OCI-LY3 (cell line): Measurements from ENCODE around the gene PIK3R6.

Experiments
- CTCF ChIP-seq: fragments of 200-600, 300-600 bp; sonication (generic); IDR thresholded peaks from 2 replicates; pipeline ENCODE4 v1.5.1; 2014; ENCODE audit warnings: antibody characterized with exemption, low read length, low read depth
- EZH2phosphoT487 ChIP-seq: fragments of 200-600 bp; shearing (Covaris generic); IDR thresholded peaks from 2 replicates; pipeline ENCODE4 v1.6.1; 2018; ENCODE audit warnings: antibody characterized with exemption, mixed run types, low read depth

DNA sequence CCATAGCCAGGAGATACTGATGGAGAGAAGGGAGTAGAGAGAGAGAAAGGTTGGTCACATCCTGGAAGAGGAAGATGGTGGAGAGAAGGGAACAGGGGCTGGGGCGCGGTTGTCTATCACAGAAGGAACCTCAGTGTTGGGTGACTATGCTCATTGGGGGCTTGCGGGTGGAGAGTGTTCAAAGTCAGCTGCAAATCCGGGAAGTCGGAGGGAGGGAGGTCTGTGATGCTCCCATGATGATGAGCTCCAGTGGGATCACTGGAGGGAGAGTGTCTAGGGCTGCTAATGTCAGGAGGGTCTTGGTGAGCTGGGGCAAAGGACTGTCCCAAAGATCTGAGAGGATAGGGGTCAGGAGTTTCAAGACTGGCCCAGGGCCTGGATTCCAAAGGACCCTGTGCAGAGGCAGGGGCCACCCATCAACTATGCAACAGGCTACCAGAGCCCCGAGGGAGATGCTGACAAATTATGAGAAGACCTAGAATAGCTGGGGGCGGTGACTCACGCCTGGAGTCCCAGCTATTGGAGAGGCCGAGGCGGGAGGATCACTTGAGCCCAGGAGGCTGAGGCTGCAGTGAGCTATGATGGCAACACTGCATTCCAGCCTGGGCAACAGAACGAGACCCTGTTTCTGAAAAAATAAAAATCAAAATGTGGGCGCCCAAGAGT, 111.8 kb downstream of the PIK3R6 start:
- TF ChIP-seq CTCF = no peak
- TF ChIP-seq EZH2phosphoT487 = no peak
